ENCODE measurements around the gene VSTM2L.
A peak's percentile ranks its signal among the peaks of the same experiment; 100 is the strongest.

The VSTM2L gene

GRCh38 chr20:37917461-37917860 is 14.5 kb downstream of the VSTM2L start:
- no peak overlapping the region for H4K12ac ChIP-seq (ENCODE audit: low read depth, low read length)
- H2BK12ac ChIP-seq (ENCODE audit: low read length) = no peak overlapping the region
- no peak overlapping the region for H3K18ac ChIP-seq (ENCODE audit: low read length)
- no peak overlapping the region for H2BK5ac ChIP-seq (ENCODE audit: low read depth, low read length, poor library complexity)
- H3K36me3 ChIP-seq (ENCODE audit: control insufficient read depth in 1 of 2, insufficient read depth in 2 of 2, low read length in 2 of 2) = no peaks in the 10 kb centered on the region
- H2AFZ ChIP-seq (ENCODE audit: insufficient read depth, low read length, poor library complexity) = no peak overlapping the region
- peaks cover 13 to 18% of the 10 kb centered on the region in 2 experiments for H3K4me1 ChIP-seq (ENCODE audit: control insufficient read depth in 1 of 2, insufficient read depth in 2 of 2, low read length in 2 of 2)
- peaks cover 9% of the 10 kb centered on the region for H3K79me1 ChIP-seq (ENCODE audit: low read length)
- H3K4me2 ChIP-seq (ENCODE audit: low read length) = no peak overlapping the region
- no peak overlapping the region for H3K4me3 ChIP-seq (ENCODE audit: low read depth, low read length)
- H3K14ac ChIP-seq (ENCODE audit: low read length) = no peak overlapping the region
- no peak overlapping the region for H3K23ac ChIP-seq (ENCODE audit: low read length)
- H3K9me3 ChIP-seq (ENCODE audit: insufficient read depth, low read depth, low read length) = no peaks in the 10 kb centered on the region
- no peak overlapping the region for H2AK5ac ChIP-seq (ENCODE audit: low read length)
- H3K27ac ChIP-seq (ENCODE audit: low read depth, low read length) = no peak overlapping the region
- H4K8ac ChIP-seq (ENCODE audit: low read depth, low read length) = no peak overlapping the region
- DNase-seq = no peak
- no peak overlapping the region for H4K91ac ChIP-seq (ENCODE audit: low read depth, low read length)
- no peak overlapping the region for H2BK120ac ChIP-seq (ENCODE audit: insufficient read depth, low read length, poor library complexity)
- H3K79me2 ChIP-seq (ENCODE audit: control insufficient read depth, insufficient read depth, low read length, poor library complexity) = no peaks in the 10 kb centered on the region
- no peak overlapping the region for H3K9ac ChIP-seq (ENCODE audit: low read length)
- WGBS (ENCODE audit: extremely low coverage, insufficient coverage, insufficient read length) = no CpG with 5 or more reads among the region's 12 CpGs
- no peaks in the 10 kb centered on the region for H3K27me3 ChIP-seq (ENCODE audit: insufficient read depth, low read length)
- no peak overlapping the region for H3K4ac ChIP-seq (ENCODE audit: low read depth, low read length)

- Histone ChIP-seq H3K79me2 (ENCODE audit: control insufficient read depth, insufficient read depth, low read length, poor library complexity) (no peaks in the 10 kb centered on the region), H2AFZ (ENCODE audit: insufficient read depth, low read length, poor library complexity) (no peak overlapping the region), H2BK12ac (ENCODE audit: low read length) (no peak overlapping the region), H3K4me3 (ENCODE audit: low read depth, low read length) (no peak overlapping the region), H3K4ac (ENCODE audit: low read depth, low read length) (no peak overlapping the region), H3K4me2 (ENCODE audit: low read length) (no peak overlapping the region), H4K8ac (ENCODE audit: low read depth, low read length) (no peak overlapping the region), H2BK120ac (ENCODE audit: insufficient read depth, low read length, poor library complexity) (no peak overlapping the region), H3K14ac (ENCODE audit: low read length) (no peak overlapping the region), H3K9ac (ENCODE audit: low read length) (no peak overlapping the region), H3K18ac (ENCODE audit: low read length) (no peak overlapping the region), H3K23ac (ENCODE audit: low read length) (no peak overlapping the region), H2AK5ac (ENCODE audit: low read length) (no peak overlapping the region), H4K12ac (ENCODE audit: low read depth, low read length) (no peak overlapping the region), H2BK5ac (ENCODE audit: low read depth, low read length, poor library complexity) (no peak overlapping the region), H3K79me1 (ENCODE audit: low read length) (peaks cover 9% of the 10 kb centered on the region), H3K4me1 (ENCODE audit: control insufficient read depth in 1 of 2, insufficient read depth in 2 of 2, low read length in 2 of 2) (peaks cover 13 to 18% of the 10 kb centered on the region in 2 experiments), H4K91ac (ENCODE audit: low read depth, low read length) (no peak overlapping the region), H3K36me3 (ENCODE audit: control insufficient read depth in 1 of 2, insufficient read depth in 2 of 2, low read length in 2 of 2) (no peaks in the 10 kb centered on the region), H3K27ac (ENCODE audit: low read depth, low read length) (no peak overlapping the region), H3K9me3 (ENCODE audit: insufficient read depth, low read depth, low read length) (no peaks in the 10 kb centered on the region), H3K27me3 (ENCODE audit: insufficient read depth, low read length) (no peaks in the 10 kb centered on the region)
- no peak for DNase-seq
- WGBS (ENCODE audit: extremely low coverage, insufficient coverage, insufficient read length) = no CpG with 5 or more reads among the region's 6 CpGs
Measured at GRCh38 chr20:37918035-37918434, 15.1 kb downstream of the VSTM2L start.

GRCh38 chr20:37919389-37920040 is 16.6 kb downstream of the VSTM2L start:
- no peak overlapping the region for H3K23ac ChIP-seq (ENCODE audit: low read length)
- no peaks in the 10 kb centered on the region for H3K27me3 ChIP-seq (ENCODE audit: insufficient read depth, low read length)
- no peak for DNase-seq
- peaks cover 6% of the 10 kb centered on the region for H3K79me1 ChIP-seq (ENCODE audit: low read length)
- no peak overlapping the region for H2BK120ac ChIP-seq (ENCODE audit: insufficient read depth, low read length, poor library complexity)
- H3K4me1 ChIP-seq (ENCODE audit: control insufficient read depth in 1 of 2, insufficient read depth in 2 of 2, low read length in 2 of 2) = peaks cover 10 to 16% of the 10 kb centered on the region in 2 experiments
- no peaks in the 10 kb centered on the region for H3K9me3 ChIP-seq (ENCODE audit: insufficient read depth, low read depth, low read length)
- H2BK12ac ChIP-seq (ENCODE audit: low read length) = no peak overlapping the region
- no peaks in the 10 kb centered on the region for H3K79me2 ChIP-seq (ENCODE audit: control insufficient read depth, insufficient read depth, low read length, poor library complexity)
- no peak overlapping the region for H4K8ac ChIP-seq (ENCODE audit: low read depth, low read length)
- peak overlapping the region; percentile 14 for H3K9ac ChIP-seq (ENCODE audit: low read length)
- no peak overlapping the region for H4K91ac ChIP-seq (ENCODE audit: low read depth, low read length)
- no peak overlapping the region for H3K18ac ChIP-seq (ENCODE audit: low read length)
- no peak overlapping the region for H3K4me3 ChIP-seq (ENCODE audit: low read depth, low read length)
- H4K12ac ChIP-seq (ENCODE audit: low read depth, low read length) = no peak overlapping the region
- no peak overlapping the region for H3K14ac ChIP-seq (ENCODE audit: low read length)
- H2BK5ac ChIP-seq (ENCODE audit: low read depth, low read length, poor library complexity) = no peak overlapping the region
- no CpG with 5 or more reads among the region's 5 CpGs for WGBS (ENCODE audit: extremely low coverage, insufficient coverage, insufficient read length)
- H2AFZ ChIP-seq (ENCODE audit: insufficient read depth, low read length, poor library complexity) = no peak overlapping the region
- H3K4me2 ChIP-seq (ENCODE audit: low read length) = no peak overlapping the region
- H3K36me3 ChIP-seq (ENCODE audit: control insufficient read depth in 1 of 2, insufficient read depth in 2 of 2, low read length in 2 of 2) = no peaks in the 10 kb centered on the region
- H3K4ac ChIP-seq (ENCODE audit: low read depth, low read length) = no peak overlapping the region
- no peak overlapping the region for H3K27ac ChIP-seq (ENCODE audit: low read depth, low read length)
- no peak overlapping the region for H2AK5ac ChIP-seq (ENCODE audit: low read length)

DNA sequence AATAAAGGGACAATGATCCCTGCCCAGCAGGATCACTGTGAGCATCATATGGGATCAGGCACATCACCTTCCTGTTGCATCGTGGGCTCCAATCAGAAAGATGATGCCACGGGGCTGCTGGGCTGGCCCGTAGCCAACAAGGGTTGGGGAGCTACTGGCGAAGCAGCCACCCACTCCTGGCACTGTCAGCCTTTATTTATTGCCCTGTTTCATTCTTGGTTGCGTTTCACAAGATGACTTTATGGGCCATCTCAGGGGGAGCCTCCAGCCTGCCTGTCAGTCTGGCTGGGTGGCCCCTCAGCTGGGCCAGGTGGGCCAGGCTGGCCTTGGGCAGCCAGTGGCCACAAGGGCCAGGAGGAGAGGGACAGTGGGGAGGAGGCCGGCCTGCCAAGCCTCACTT is 17.3 kb downstream of the VSTM2L start:
- Histone ChIP-seq H3K36me3 (ENCODE audit: control insufficient read depth in 1 of 2, insufficient read depth in 2 of 2, low read length in 2 of 2) (no peaks in the 10 kb centered on the region), H3K9me3 (ENCODE audit: insufficient read depth, low read depth, low read length) (no peaks in the 10 kb centered on the region), H3K9ac (ENCODE audit: low read length) (no peak overlapping the region), H2BK5ac (ENCODE audit: low read depth, low read length, poor library complexity) (no peak overlapping the region), H3K27me3 (ENCODE audit: insufficient read depth, low read length) (no peaks in the 10 kb centered on the region), H2AFZ (ENCODE audit: insufficient read depth, low read length, poor library complexity) (no peak overlapping the region), H3K4me2 (ENCODE audit: low read length) (no peak overlapping the region), H3K4me3 (ENCODE audit: low read depth, low read length) (no peak overlapping the region), H4K91ac (ENCODE audit: low read depth, low read length) (no peak overlapping the region), H2AK5ac (ENCODE audit: low read length) (no peak overlapping the region), H3K18ac (ENCODE audit: low read length) (no peak overlapping the region), H4K8ac (ENCODE audit: low read depth, low read length) (no peak overlapping the region), H3K4ac (ENCODE audit: low read depth, low read length) (no peak overlapping the region), H3K23ac (ENCODE audit: low read length) (no peak overlapping the region), H4K12ac (ENCODE audit: low read depth, low read length) (no peak overlapping the region), H3K79me2 (ENCODE audit: control insufficient read depth, insufficient read depth, low read length, poor library complexity) (no peaks in the 10 kb centered on the region), H3K27ac (ENCODE audit: low read depth, low read length) (no peak overlapping the region), H3K14ac (ENCODE audit: low read length) (no peak overlapping the region), H2BK120ac (ENCODE audit: insufficient read depth, low read length, poor library complexity) (no peak overlapping the region), H3K79me1 (ENCODE audit: low read length) (no peaks in the 10 kb centered on the region), H2BK12ac (ENCODE audit: low read length) (no peak overlapping the region), H3K4me1 (ENCODE audit: control insufficient read depth in 1 of 2, insufficient read depth in 2 of 2, low read length in 2 of 2) (peaks cover 5 to 12% of the 10 kb centered on the region in 2 experiments)
- no peak for DNase-seq
- WGBS (ENCODE audit: extremely low coverage, insufficient coverage, insufficient read length) = no CpG with 5 or more reads among the region's 6 CpGs
